ENCODE data around the gene RAPGEF4.

Gene RAPGEF4

DNA sequence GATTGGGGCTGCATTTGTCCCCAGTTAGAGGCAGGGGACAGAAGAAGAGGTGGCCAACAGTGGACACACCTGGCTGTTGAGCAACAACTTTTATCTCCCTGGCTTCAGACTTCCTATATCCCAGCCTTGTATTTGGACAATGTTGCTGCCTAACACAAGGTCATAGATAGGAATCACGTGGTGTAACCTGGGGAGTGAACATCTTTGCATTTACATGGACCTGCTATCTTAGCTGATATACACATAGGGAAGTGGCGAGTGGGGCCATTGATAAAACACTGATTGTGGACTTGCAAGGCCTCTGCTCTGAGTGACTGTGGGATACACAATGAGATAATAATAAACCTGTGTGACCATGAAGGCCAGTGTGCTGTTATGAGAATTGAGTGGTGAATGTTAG lies 26.9 kb downstream of the RAPGEF4 start:
- H3K4me2 ChIP-seq (ENCODE audit: low read length): no peak overlapping the region
- no peaks in the 10 kb centered on the region for H4K20me1 ChIP-seq (ENCODE audit: control insufficient read depth, insufficient read depth, low read depth, low read length)
- TF ChIP-seq EZH2phosphoT487 (IDR thresholded peaks at IDR 0.05; ENCODE audit: borderline replicate concordance, low read length) (no peak), CTCF (IDR thresholded peaks at IDR 0.05; ENCODE audit: low read depth, low read length, poor library complexity, severe bottlenecking) (no peak)
- H3F3A ChIP-seq (ENCODE audit: control insufficient read depth, insufficient read depth): no peaks in the 10 kb centered on the region
- no peaks in the 10 kb centered on the region for H3K9me2 ChIP-seq (replicated peaks; ENCODE audit: control insufficient read depth, low read length)
- no peaks in the 10 kb centered on the region for H3K36me3 ChIP-seq (ENCODE audit: control insufficient read depth, low read length)
- no peak overlapping the region for H3K27ac ChIP-seq (ENCODE audit: low read depth, low read length)
- no peak overlapping the region for H3K4me3 ChIP-seq (ENCODE audit: low read length)
- H3K9me3 ChIP-seq (ENCODE audit: control insufficient read depth, insufficient read depth, low read length): no peaks in the 10 kb centered on the region
- no peaks in the 10 kb centered on the region for H3K79me2 ChIP-seq (ENCODE audit: control insufficient read depth, low read length)
- no peaks in the 10 kb centered on the region for H3K27me3 ChIP-seq (ENCODE audit: control insufficient read depth, low read length)
- no peaks in the 10 kb centered on the region for H3K4me1 ChIP-seq (ENCODE audit: control insufficient read depth, low read length)

DNA sequence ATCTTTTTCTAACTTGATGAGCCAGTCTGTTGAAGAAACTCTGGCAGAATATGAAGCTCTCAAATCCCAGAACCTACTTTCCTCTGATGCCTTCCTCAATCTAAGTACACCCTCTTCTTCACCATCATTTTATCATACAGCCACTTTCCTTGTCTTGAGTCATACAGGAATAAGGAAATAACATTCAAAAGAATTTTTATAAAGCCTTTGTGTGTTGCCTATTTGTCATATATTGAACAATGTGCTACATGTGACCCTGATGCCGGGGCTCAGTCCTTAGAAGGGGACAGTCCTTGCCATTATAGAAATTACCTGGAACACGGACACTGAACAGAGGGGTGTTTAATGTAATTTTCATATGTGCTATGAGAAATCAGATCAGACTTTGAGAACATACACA lies 27.4 kb downstream of the RAPGEF4 start:
- no peak for TF ChIP-seq CTCF (IDR thresholded peaks at IDR 0.05; ENCODE audit: low read depth, low read length, poor library complexity, severe bottlenecking)
- no peak for TF ChIP-seq EZH2phosphoT487 (IDR thresholded peaks at IDR 0.05; ENCODE audit: borderline replicate concordance, low read length)
- Histone ChIP-seq H3K79me2 (ENCODE audit: control insufficient read depth, low read length) (no peaks in the 10 kb centered on the region), H3K9me3 (ENCODE audit: control insufficient read depth, insufficient read depth, low read length) (no peaks in the 10 kb centered on the region)

DNA sequence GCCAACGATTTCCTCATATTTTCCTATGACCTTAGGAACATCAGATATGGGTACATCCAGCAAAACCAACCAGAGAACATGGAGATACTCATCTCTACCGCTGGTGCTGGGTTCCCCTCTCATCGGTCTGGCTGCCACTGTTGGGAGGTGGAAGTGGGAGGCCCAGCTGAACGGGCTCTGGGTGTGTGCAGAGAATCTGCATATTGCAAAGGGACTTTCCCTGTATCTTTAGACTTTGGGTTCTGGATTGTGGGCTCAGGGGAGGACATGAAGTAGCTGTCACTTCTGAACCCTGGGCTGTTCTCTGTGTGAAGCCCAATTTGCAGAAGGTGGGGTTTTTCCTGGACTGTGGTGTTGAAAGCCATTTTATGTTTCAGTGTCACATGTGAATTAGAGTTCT lies 30.0 kb downstream of the RAPGEF4 start:
- no peaks in the 10 kb centered on the region for H3K27me3 ChIP-seq (ENCODE audit: control insufficient read depth, low read length)
- no peak overlapping the region for H3K4me2 ChIP-seq (ENCODE audit: low read length)
- no peaks in the 10 kb centered on the region for H4K20me1 ChIP-seq (ENCODE audit: control insufficient read depth, insufficient read depth, low read depth, low read length)
- no peaks in the 10 kb centered on the region for H3F3A ChIP-seq (ENCODE audit: control insufficient read depth, insufficient read depth)
- no peaks in the 10 kb centered on the region for H3K9me2 ChIP-seq (replicated peaks; ENCODE audit: control insufficient read depth, low read length)
- no peak overlapping the region for H3K27ac ChIP-seq (ENCODE audit: low read depth, low read length)
- H3K36me3 ChIP-seq (ENCODE audit: control insufficient read depth, low read length): no peaks in the 10 kb centered on the region
- no peak overlapping the region for H3K4me3 ChIP-seq (ENCODE audit: low read length)
- H3K9me3 ChIP-seq (ENCODE audit: control insufficient read depth, insufficient read depth, low read length): no peaks in the 10 kb centered on the region
- H3K4me1 ChIP-seq (ENCODE audit: control insufficient read depth, low read length): no peaks in the 10 kb centered on the region
- H3K79me2 ChIP-seq (ENCODE audit: control insufficient read depth, low read length): no peaks in the 10 kb centered on the region
- no peak for TF ChIP-seq CTCF (IDR thresholded peaks at IDR 0.05; ENCODE audit: low read depth, low read length, poor library complexity, severe bottlenecking)
- no peak for TF ChIP-seq EZH2phosphoT487 (IDR thresholded peaks at IDR 0.05; ENCODE audit: borderline replicate concordance, low read length)

More for the DNA sequence above, 27.4 kb downstream of the RAPGEF4 start:
- Histone ChIP-seq H3K27ac (ENCODE audit: low read depth, low read length) (no peak overlapping the region), H3K9me2 (replicated peaks; ENCODE audit: control insufficient read depth, low read length) (no peaks in the 10 kb centered on the region), H3F3A (ENCODE audit: control insufficient read depth, insufficient read depth) (no peaks in the 10 kb centered on the region), H3K27me3 (ENCODE audit: control insufficient read depth, low read length) (no peaks in the 10 kb centered on the region), H3K4me1 (ENCODE audit: control insufficient read depth, low read length) (no peaks in the 10 kb centered on the region), H3K36me3 (ENCODE audit: control insufficient read depth, low read length) (no peaks in the 10 kb centered on the region), H3K4me2 (ENCODE audit: low read length) (no peak overlapping the region), H4K20me1 (ENCODE audit: control insufficient read depth, insufficient read depth, low read depth, low read length) (no peaks in the 10 kb centered on the region), H3K4me3 (ENCODE audit: low read length) (no peak overlapping the region)

GRCh38 chr2:172768401-172768800 lies 32.8 kb downstream of the RAPGEF4 start:
- Histone ChIP-seq H3K4me1 (ENCODE audit: control insufficient read depth, low read length) (no peaks in the 10 kb centered on the region), H3K36me3 (ENCODE audit: control insufficient read depth, low read length) (no peaks in the 10 kb centered on the region), H3K4me3 (ENCODE audit: low read length) (no peak overlapping the region), H3K9me2 (replicated peaks; ENCODE audit: control insufficient read depth, low read length) (no peaks in the 10 kb centered on the region), H3F3A (ENCODE audit: control insufficient read depth, insufficient read depth) (no peaks in the 10 kb centered on the region), H4K20me1 (ENCODE audit: control insufficient read depth, insufficient read depth, low read depth, low read length) (no peaks in the 10 kb centered on the region), H3K9me3 (ENCODE audit: control insufficient read depth, insufficient read depth, low read length) (no peaks in the 10 kb centered on the region), H3K27me3 (ENCODE audit: control insufficient read depth, low read length) (no peaks in the 10 kb centered on the region), H3K4me2 (ENCODE audit: low read length) (no peak overlapping the region), H3K79me2 (ENCODE audit: control insufficient read depth, low read length) (no peaks in the 10 kb centered on the region), H3K27ac (ENCODE audit: low read depth, low read length) (no peak overlapping the region)
- TF ChIP-seq CTCF (IDR thresholded peaks at IDR 0.05; ENCODE audit: low read depth, low read length, poor library complexity, severe bottlenecking): no peak
- TF ChIP-seq EZH2phosphoT487 (IDR thresholded peaks at IDR 0.05; ENCODE audit: borderline replicate concordance, low read length): no peak
